NCI-H446 (cell line): ENCODE measurements around the gene NT5C2.
"Not testable (repeated sequence)": the region's sequence is repeated elsewhere in the genome, so short reads cannot be mapped to it uniquely, and the experiment has no call there.

Experiments
- DNase-seq, 2 experiments: peaks; one replicate each; lab custom pipeline; 2025; lab: John Stamatoyannopoulos, UW

The NT5C2 gene

DNA sequence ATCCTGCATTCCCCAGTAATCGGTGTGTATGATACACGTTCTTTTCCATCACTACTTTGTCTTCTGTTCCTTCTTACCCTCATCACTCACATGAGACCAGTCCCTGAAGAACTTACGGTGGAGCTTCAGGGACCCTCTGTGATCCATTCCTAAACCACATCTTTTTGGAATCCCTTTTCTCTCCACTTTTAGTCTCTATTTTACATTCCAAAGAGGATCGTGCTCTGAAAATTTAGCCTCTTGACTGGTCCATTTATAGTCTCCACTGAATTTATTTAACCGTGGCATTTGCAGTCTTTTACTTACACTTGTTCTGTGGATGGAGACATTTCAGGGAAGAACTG, 109.1 kb downstream of the NT5C2 start:
- DNase-seq: no peak

- DNase-seq: no peak
These were observed 109.7 kb downstream of the NT5C2 start for GRCh38 chr10:103083266-103083976.

GRCh38 chr10:103082683-103083082, 110.4 kb downstream of the NT5C2 start:
- no peak for DNase-seq

- DNase-seq: no peak
These were observed 112.0 kb downstream of the NT5C2 start for GRCh38 chr10:103080891-103081581.

DNA sequence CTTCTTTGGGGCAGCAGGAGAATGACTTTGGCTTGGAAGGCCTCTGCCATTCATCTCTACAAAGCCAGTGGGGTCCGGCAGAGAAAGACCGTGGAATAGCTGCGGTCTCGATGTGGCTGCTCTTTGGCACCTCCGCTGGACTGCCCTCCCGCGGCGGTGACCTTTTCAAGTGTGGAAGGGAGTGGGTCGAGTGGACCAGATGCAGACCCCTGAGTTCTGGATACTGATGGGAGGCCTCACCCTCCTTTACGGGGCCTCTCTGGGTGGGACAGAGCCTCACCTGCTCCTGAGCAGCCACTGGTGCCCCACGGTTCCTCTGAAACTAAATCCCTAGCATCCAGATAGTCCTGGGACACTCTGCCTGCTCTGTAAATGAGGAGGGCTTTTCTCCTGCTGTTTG, 113.1 kb downstream of the NT5C2 start:
- no peak for DNase-seq

DNA sequence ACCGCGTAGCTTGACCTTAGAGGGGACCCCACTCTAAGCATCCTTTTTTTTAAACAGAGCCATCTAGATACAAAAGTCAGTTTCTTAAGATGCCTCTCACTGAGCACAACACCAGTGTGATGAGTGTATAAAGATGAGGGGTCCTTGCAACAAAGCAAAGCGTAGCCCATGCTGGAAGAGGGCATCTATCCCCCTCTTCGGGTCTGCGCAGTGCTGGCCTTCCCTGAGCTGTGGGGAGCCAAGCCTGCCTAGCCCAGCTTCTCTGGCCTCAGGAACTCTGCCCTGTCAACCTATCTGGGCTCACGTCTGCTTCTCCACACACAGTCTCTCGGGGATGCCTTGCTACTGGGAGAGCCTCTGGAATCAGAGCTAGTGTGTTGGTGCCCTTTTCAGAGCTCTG, 114.0 kb downstream of the NT5C2 start:
- DNase-seq: no peak

- no peak for DNase-seq
These were observed 114.4 kb downstream of the NT5C2 start for GRCh38 chr10:103078676-103079075.

GRCh38 chr10:103078309-103078615, 114.8 kb downstream of the NT5C2 start:
- no peak for DNase-seq

GRCh38 chr10:103077491-103078308, 115.4 kb downstream of the NT5C2 start:
- no peak for DNase-seq

DNA sequence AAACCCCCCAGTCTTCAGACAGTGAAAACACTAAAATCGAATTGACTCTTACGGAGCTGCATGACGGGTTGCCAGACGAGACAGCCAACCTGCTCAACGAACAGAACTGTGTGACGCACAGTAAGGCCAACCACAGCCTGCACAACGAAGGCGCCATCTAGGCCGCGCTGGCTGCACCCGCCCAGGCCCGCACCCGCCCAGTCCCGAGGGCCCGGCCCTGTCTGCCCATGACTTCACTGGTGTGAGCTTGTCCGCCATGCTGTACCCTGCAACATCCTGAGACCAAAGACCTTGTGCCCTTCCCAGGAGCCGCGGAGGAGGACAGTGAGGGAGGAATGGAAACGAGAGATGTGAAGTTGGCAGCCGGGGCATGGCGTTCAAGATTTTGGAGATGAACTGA, 116.1 kb downstream of the NT5C2 start:
- DNase-seq: no peak

DNA sequence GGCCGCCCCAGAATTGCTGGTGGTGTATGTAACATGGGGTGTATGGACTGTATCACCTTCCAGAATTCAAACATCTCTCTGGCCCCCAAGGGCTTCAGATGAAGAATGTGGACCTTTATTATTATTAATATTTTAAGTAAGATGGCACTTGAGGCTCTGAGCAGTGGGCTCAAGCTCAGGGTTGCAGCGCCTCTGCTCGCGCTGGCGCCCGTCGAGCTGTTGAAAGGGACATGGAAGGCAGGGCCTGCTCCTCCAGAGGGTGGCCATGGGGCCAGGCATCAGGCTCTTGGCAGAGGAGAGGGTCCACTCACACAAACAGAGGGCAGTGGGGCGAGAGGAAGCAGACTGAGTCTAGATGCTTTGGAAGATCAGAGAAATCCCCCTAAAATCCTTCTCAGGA, 120.2 kb downstream of the NT5C2 start:
- no peak for DNase-seq

DNA sequence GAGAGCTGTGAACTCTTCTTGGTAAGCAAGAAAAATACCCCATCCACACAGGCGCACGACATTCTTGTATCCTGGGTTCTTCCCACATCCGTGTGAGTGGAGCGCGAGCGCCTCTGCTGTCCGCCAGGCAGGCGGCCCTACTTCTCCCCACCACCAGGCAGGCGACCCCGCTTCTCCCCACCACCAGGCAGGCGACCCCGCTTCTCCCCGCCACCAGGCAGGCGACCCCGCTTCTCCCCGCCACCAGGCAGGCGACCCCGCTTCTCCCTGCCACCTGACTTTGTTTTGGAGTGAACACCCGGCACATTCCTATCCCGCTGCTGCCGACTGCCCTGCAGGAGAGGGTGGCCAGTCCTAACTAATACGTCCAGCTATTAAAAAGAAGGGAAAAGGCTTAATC, 120.8 kb downstream of the NT5C2 start:
- no peak for DNase-seq

DNA sequence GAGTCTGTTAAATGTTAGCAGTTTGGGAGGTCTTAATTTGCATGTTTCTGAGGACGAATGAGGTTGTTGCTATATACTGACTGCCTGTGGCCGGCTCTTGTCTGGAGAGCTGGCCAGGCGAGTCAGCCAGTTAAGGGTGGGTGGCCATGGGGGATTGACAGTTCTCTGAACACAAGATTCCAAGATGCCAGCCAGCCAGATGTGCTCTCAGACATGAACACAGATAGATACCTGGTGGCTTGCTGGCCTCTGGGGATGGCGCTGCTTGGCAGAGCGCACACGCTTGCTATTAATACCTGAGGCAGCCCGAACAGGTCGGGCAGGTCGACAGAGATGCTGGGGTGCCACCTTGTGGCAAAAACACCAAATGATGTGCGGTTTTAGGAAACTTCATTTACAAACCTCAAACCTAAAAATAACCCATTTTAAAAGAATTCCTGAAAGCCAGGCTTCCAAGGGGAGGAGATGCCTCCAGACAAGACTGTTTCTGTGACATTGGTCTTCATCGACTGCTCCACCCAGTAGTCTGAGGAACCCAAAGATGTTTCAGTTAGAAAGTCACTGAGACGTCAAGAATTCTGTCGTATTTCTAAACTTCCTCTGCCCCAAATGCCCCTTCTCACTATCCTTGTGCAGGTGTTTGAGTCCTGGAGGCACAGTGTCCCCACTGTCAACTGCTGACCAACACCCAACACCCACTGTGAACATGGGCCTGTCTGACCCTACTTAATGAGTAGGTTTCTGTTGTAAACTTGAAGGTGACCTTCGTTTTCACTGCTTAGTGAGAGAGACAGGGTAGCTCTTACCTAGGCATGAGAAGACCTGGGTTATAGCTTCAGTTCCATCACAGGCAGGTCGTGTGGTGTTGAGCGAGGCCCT, 123.4 kb downstream of the NT5C2 start:
- peak in 1 of 2 experiments; percentile 13 for DNase-seq

DNA sequence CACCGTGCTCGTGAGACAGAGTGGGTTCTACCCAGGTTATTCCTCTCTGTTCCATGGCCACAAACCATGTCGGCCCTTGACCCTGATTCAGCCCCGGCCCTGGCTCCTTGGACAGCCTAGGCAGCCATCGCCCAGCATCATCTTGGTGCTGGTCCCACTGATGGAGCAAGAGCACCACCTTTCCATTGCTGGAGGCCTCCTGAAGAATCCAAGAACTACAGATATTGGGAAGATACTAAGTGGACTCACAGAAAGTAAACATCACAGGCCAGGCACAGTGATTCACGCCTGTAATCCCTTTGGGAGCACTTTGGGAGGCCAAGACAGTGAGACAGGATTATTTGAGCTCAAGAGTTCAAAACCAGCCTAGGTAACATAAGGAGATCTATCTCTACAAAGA, 125.1 kb downstream of the NT5C2 start:
- no peak for DNase-seq

DNA sequence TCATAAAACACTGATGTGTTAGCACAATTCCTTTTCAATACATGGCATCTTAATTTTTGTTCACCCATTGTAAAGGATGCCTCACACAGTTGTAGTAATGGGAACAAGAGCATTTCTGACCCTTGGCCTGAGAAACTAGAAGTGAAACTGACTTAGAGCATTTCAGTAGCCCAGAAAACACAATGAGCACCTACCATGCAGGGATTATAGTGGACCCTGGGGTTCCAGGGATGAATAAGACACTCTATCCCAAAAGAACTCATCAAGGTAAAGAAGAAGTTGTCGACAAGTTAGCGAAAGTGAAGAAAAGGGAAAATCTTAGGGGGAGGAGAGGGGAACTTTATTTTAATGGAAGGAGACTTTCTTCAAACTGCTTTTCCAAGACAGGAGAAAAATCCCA, 125.6 kb downstream of the NT5C2 start:
- DNase-seq: no peak

- not testable (repeated sequence) for DNase-seq
These were observed 126.0 kb downstream of the NT5C2 start for GRCh38 chr10:103067099-103067477.

- DNase-seq: no peak
These were observed 126.7 kb downstream of the NT5C2 start for GRCh38 chr10:103066141-103067098.

DNA sequence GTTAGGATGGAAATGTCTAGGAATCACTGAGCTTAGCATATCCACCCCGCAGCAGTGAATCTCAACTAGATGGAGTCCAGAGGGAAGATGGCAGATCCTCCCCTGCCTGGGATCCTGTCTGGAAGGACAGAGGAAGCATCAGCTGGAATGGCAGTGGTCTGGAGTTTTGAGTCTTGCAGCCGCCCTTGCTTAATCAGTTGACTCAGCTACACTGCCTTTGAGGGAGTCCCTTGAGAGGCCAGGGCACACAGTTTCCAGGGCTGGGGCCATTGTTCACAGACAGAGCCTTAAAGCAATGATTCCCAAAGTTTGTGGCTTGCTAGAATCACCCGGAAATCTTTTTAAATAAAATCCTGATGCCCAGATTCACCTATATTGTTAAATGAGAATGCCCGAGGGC, 128.1 kb downstream of the NT5C2 start:
- DNase-seq: no peak

GRCh38 chr10:103062854-103063590, 130.1 kb downstream of the NT5C2 start:
- no peak for DNase-seq

DNA sequence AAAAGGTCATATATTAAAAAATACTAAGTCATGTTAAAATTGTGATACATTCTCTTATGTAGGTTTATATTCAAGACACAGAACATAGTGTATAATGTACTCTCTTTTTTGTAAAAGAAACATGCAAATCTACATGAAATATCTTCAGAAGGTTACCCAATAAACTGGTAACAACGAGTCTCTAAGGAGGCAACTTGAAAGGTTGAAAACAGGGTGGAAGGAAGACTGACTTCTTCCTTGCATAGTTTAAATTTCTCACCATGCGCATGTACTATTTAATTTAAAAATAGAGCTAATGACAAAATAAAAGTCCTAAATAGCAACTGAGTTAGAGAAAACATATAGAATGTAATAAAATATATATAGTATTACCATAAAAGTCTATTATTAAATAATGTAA, 132.5 kb downstream of the NT5C2 start:
- no peak for DNase-seq
